Endothelial cell of umbilical vein (primary cell): Measurements from ENCODE around the gene SLC30A10. TPM values are rescaled to one million over a fixed set of nuclear protein-coding genes. Genes with fewer than 3 reads are reported as not detected.

Experiments used
- BruUV-seq: library from RNA; stranded (reverse); fragments of 400-500 nt; replicated peaks from 2 replicates; lab custom pipeline; 2021; lab: Mats Ljungman, UMichigan
- CTCF ChIA-PET: fragments of 300-600, 350-600 bp; sonication (Branson Sonifier 250); formaldehyde crosslinking; loops from one replicate; lab custom pipeline; 2021; ENCODE audit warnings: antibody characterized with exemption, inconsistent platforms; lab: Charles Lee
- POLR2A ChIA-PET: fragments of 300-600, 350-600 bp; sonication (Branson Sonifier 250); formaldehyde crosslinking; loops from one replicate; lab custom pipeline; 2021; ENCODE audit warnings: antibody characterized with exemption, inconsistent platforms; lab: Charles Lee
- DNase-seq: peaks from one replicate; pipeline ENCODE4 v3.0.0-alpha.2; 2011; ENCODE audit warnings: low read depth, low spot score
- FAIRE-seq: peaks from 2 replicates; lab custom pipeline; 2011; peaks lifted over from hg19 to GRCh38; lab: Jason Lieb, UNC
- H2AFZ ChIP-seq: 2 replicates; pipeline ENCODE4 v1.6.0; 2012; ENCODE audit warnings: low read depth, low read length, control low read depth, inconsistent platforms
- H3K27ac ChIP-seq: 2 replicates; pipeline ENCODE4 v1.5.1; 2011; ENCODE audit warnings: low read depth, mild to moderate bottlenecking, control low read depth, low read length, moderate library complexity; ENCODE audit not compliant: insufficient read depth
- H3K27me3 ChIP-seq, 2 experiments: 2 replicates each; pipeline versions ENCODE4 v1.6.0 to v1.6.1; 2011; ENCODE audit warnings: low read length in 2 of 2, mixed read lengths in 1 of 2; ENCODE audit not compliant: control insufficient read depth in 2 of 2, insufficient read depth in 2 of 2
- H3K36me3 ChIP-seq, 2 experiments: 2 replicates in 1 of 2; 3 replicates in 1 of 2; pipeline ENCODE4 v1.5.1; 2011; ENCODE audit warnings: low read length in 2 of 2, mild to moderate bottlenecking in 1 of 2, moderate library complexity in 1 of 2; ENCODE audit not compliant: control insufficient read depth in 2 of 2, insufficient read depth in 2 of 2; ENCODE audit errors: extremely low read depth in 1 of 2
- H3K4me1 ChIP-seq: 3 replicates; pipeline ENCODE4 v1.5.1; 2011; ENCODE audit warnings: mild to moderate bottlenecking, low read length; ENCODE audit not compliant: control insufficient read depth, insufficient read depth; ENCODE audit errors: extremely low read depth
- H3K4me2 ChIP-seq: 2 replicates; pipeline ENCODE4 v1.6.1; 2011; ENCODE audit warnings: low read length, control low read depth, mixed read lengths; ENCODE audit not compliant: insufficient read depth
- H3K4me3 ChIP-seq, 3 experiments: fragments of 200-600 bp in 1 of 3; sonication (generic), shearing (Covaris generic) in 1 of 3; replicated peaks in 1 of 3; 2 replicates each; pipeline ENCODE4 v1.5.1; 2011 to 2016; ENCODE audit warnings: control low read depth in 3 of 3, low read length in 3 of 3, mild to moderate bottlenecking in 2 of 3, inconsistent platforms in 1 of 3, low read depth in 1 of 3, moderate library complexity in 1 of 3; ENCODE audit not compliant: insufficient read depth in 1 of 3
- H3K79me2 ChIP-seq: 2 replicates; pipeline ENCODE4 v1.6.0; 2012; ENCODE audit warnings: low read length, inconsistent platforms; ENCODE audit not compliant: control insufficient read depth, insufficient read depth
- H3K9ac ChIP-seq: replicated peaks from 2 replicates; pipeline ENCODE3; 2011; ENCODE audit warnings: low read length, control low read depth; ENCODE audit not compliant: insufficient read depth; ENCODE audit errors: extremely low read depth
- H3K9me1 ChIP-seq: replicated peaks from 3 replicates; pipeline ENCODE4 v1.6.0; 2011; ENCODE audit warnings: mild to moderate bottlenecking, low read length; ENCODE audit not compliant: control insufficient read depth, insufficient read depth; ENCODE audit errors: extremely low read depth
- H3K9me3 ChIP-seq: replicated peaks from 2 replicates; pipeline ENCODE4 v1.5.1; 2012; ENCODE audit warnings: low read length, inconsistent platforms; ENCODE audit not compliant: control insufficient read depth, insufficient read depth
- H4K20me1 ChIP-seq: replicated peaks from 2 replicates; pipeline ENCODE3; 2011; ENCODE audit warnings: mild to moderate bottlenecking, low read length; ENCODE audit not compliant: control insufficient read depth, insufficient read depth; ENCODE audit errors: extremely low read depth
- EZH2 ChIP-seq: IDR thresholded peaks from 2 replicates; pipeline ENCODE4 v1.6.1; 2012; ENCODE audit warnings: borderline replicate concordance, low read depth, mild to moderate bottlenecking, moderate library complexity, low read length, inconsistent platforms; ENCODE audit not compliant: severe bottlenecking
- FOS ChIP-seq: IDR thresholded peaks from 2 replicates; pipeline ENCODE4 v1.6.1; 2011; ENCODE audit warnings: mild to moderate bottlenecking, low read length, moderate library complexity, borderline replicate concordance; ENCODE audit not compliant: insufficient read depth
- GATA2 ChIP-seq: IDR thresholded peaks from 2 replicates; pipeline ENCODE4 v1.7.0; 2011; ENCODE audit warnings: low read depth, mild to moderate bottlenecking, moderate library complexity, mixed read lengths, low read length; ENCODE audit not compliant: insufficient read length, insufficient read depth
- JUN ChIP-seq: IDR thresholded peaks from 2 replicates; pipeline ENCODE4 v1.6.1; 2011; ENCODE audit warnings: borderline replicate concordance, low read depth; ENCODE audit not compliant: insufficient read length, insufficient read depth
- MAX ChIP-seq: IDR thresholded peaks from 2 replicates; pipeline ENCODE4 v1.6.1; 2011; ENCODE audit not compliant: insufficient read depth, insufficient read length
- MYC ChIP-seq: IDR thresholded peaks from one replicate; pipeline ENCODE4 v1.6.1; 2011; ENCODE audit warnings: mild to moderate bottlenecking, low read depth, low read length
- POLR2A ChIP-seq: IDR thresholded peaks from 2 replicates; pipeline ENCODE4 v1.6.1; 2012; ENCODE audit warnings: low read depth, mild to moderate bottlenecking, control low read depth, low read length
- POLR2AphosphoS5 ChIP-seq: IDR thresholded peaks from 2 replicates; pipeline ENCODE4 v1.6.1; 2012; ENCODE audit warnings: low read depth, mild to moderate bottlenecking, control low read depth, low read length, moderate library complexity; ENCODE audit not compliant: insufficient read depth
- dilution Hi-C: fragments of 300-500 bp; cut with MboI; formaldehyde crosslinking; loops from one replicate; pipeline ENCODE4 v1.15.0; 2019; ENCODE audit warnings: low sequenced_read_pairs; ENCODE audit not compliant: extremely low pct_ligation_motif_present
- intact Hi-C: fragments of 100-400 bp; cut with micrococcal nuclease; formaldehyde crosslinking; loops from one replicate; pipeline ENCODE4 v1.10.0; 2022
- polyA plus RNA-seq, 4 experiments: library from polyadenylated mRNA; depleted of rRNA in 3 of 4; stranded (reverse) in 3 of 4; unstranded in 1 of 4; fragments of >200 nt; gene quantifications; 2 replicates each; pipeline versions ENCODE4 v1.2.1 to v1.2.3, GENCODE V29; 2011 to 2012; ENCODE audit warnings: missing spikeins in 1 of 4
- total RNA-seq: library from RNA; stranded (reverse); gene quantifications from 2 replicates; pipeline ENCODE4 v1.2.3, GENCODE V29; 2021
- TF ChIP-seq, protein P1 (sequence below), 2 donors: IDR thresholded peaks; 1 replicate in 1 of 2; 2 replicates in 1 of 2; pipeline ENCODE4 v1.5.1; 2011; ENCODE audit warnings: low read length in 2 of 2, mild to moderate bottlenecking in 2 of 2, moderate library complexity in 2 of 2, control low read depth in 1 of 2, inconsistent platforms in 1 of 2, low read depth in 1 of 2; ENCODE audit not compliant: insufficient read depth in 1 of 2; ENCODE audit errors: extremely low read depth in 1 of 2

Gene SLC30A10
- total and polyA plus RNA-seq, 2 donors (not counting 3 experiments of a cell fraction or from before 2014, with no cell fraction given) = not detected

DNA sequence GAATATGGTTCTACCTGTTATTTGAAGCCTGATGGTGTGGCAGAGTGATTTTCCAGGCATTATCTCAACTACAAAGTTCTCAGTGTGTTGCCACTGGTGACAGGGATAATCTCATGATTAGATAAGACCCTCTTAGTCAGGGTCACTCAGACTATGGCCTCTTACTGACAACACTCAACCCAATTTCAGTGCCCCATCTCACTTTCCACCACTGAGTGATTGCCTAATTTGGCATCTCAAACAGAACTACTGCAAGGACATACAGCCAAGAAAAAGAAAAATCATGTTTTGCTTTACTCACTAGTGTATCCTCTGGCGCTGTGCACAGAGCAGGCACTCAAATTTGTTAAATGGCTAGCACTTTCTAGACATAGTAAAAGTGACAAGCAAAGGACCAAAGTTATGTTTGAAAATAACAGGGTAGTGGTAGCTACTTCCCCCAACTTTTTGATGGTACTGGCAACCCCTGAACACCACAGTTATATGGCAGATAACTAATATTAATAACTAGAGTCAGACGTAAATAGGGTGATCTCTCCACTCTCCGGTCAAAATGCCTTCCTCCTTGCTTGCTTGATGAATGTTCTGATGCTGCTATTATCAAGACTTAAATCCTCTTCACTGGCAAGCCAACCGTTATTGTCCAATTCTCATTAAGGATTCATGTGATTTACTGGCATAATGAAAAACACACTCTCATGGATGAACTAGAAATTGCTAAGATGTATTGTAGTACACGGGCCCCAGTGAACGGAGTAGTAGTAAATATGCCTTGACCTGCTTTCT lies 37.1 kb upstream of the SLC30A10 start:
- BruUV-seq = no TSS peak
- H3K27ac ChIP-seq = no peak overlapping the region
- dilution Hi-C loops = no loop called here
- no peaks in the 10 kb centered on the region for H3K79me2 ChIP-seq
- FAIRE-seq (no peak), DNase-seq (no peak)
- no peak overlapping the region for H2AFZ ChIP-seq
- no peak overlapping the region for H3K4me2 ChIP-seq
- H3K27me3 ChIP-seq = no peaks in the 10 kb centered on the region
- POLR2A ChIA-PET = no interaction called here
- no peaks in the 10 kb centered on the region for H3K36me3 ChIP-seq
- H3K4me3 ChIP-seq = no peak overlapping the region
- H3K9ac ChIP-seq = no peak overlapping the region
- H3K4me1 ChIP-seq = no peaks in the 10 kb centered on the region
- no peaks in the 10 kb centered on the region for H4K20me1 ChIP-seq
- CTCF ChIA-PET = no interaction called here
- no peaks in the 10 kb centered on the region for H3K9me1 ChIP-seq
- TF ChIP-seq FOS = no peak
- no peak for TF ChIP-seq JUN
- no peak for TF ChIP-seq POLR2AphosphoS5
- no peak for TF ChIP-seq EZH2
- TF ChIP-seq POLR2A = no peak
- no peak for TF ChIP-seq MYC
- TF ChIP-seq MAX = no peak
- TF ChIP-seq, protein P1, sequence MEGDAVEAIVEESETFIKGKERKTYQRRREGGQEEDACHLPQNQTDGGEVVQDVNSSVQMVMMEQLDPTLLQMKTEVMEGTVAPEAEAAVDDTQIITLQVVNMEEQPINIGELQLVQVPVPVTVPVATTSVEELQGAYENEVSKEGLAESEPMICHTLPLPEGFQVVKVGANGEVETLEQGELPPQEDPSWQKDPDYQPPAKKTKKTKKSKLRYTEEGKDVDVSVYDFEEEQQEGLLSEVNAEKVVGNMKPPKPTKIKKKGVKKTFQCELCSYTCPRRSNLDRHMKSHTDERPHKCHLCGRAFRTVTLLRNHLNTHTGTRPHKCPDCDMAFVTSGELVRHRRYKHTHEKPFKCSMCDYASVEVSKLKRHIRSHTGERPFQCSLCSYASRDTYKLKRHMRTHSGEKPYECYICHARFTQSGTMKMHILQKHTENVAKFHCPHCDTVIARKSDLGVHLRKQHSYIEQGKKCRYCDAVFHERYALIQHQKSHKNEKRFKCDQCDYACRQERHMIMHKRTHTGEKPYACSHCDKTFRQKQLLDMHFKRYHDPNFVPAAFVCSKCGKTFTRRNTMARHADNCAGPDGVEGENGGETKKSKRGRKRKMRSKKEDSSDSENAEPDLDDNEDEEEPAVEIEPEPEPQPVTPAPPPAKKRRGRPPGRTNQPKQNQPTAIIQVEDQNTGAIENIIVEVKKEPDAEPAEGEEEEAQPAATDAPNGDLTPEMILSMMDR (IDR thresholded peaks at IDR 0.05; ENCODE audit: extremely low read depth in 1 of 2, insufficient read depth in 1 of 2, low read depth in 1 of 2, low read length in 2 of 2) = no peak
- TF ChIP-seq GATA2 = no peak
- no peaks in the 10 kb centered on the region for H3K9me3 ChIP-seq
- intact Hi-C loops = no loop called here
